Fibroblast of pulmonary artery (primary cell): ENCODE measurements around the gene NCKAP5.
A peak's percentile ranks its signal among the peaks of the same experiment; 100 is the strongest.

ENCODE experiments used
- DNase-seq: peaks from one replicate; pipeline ENCODE4 v3.0.0-alpha.2; 2010; ENCODE audit warnings: low read depth
- H3K4me3 ChIP-seq: replicated peaks from 2 replicates; pipeline ENCODE4 v1.5.1; 2011; ENCODE audit warnings: low read depth, mild to moderate bottlenecking, control low read depth, low read length, moderate library complexity
- CTCF ChIP-seq: IDR thresholded peaks from 2 replicates; pipeline ENCODE4 v1.5.1; 2011; ENCODE audit warnings: mild to moderate bottlenecking, control low read depth, low read length, inconsistent platforms; ENCODE audit errors: missing control alignments

The NCKAP5 gene

GRCh38 chr2:132677661-132678060, 890.6 kb downstream of the NCKAP5 start:
- TF ChIP-seq CTCF: no peak
- peak; percentile 26 for DNase-seq
- no peak overlapping the region for H3K4me3 ChIP-seq

GRCh38 chr2:132676999-132677398, 891.3 kb downstream of the NCKAP5 start:
- no peak for DNase-seq
- no peak for TF ChIP-seq CTCF
- H3K4me3 ChIP-seq: no peak overlapping the region

- H3K4me3 ChIP-seq: peak overlapping the region; percentile 53
Observed at GRCh38 chr2:132671151-132671835, 897.0 kb downstream of the NCKAP5 start.

GRCh38 chr2:132670496-132671150, 897.6 kb downstream of the NCKAP5 start:
- DNase-seq: peak; percentile 21
- no peak for TF ChIP-seq CTCF
- H3K4me3 ChIP-seq: peak overlapping the region; percentile 53

More at GRCh38 chr2:132671151-132671835, 897.0 kb downstream of the NCKAP5 start:
- DNase-seq: peak; percentile 85
- TF ChIP-seq CTCF: no peak

GRCh38 chr2:132669908-132670495, 898.3 kb downstream of the NCKAP5 start, which contains the start of gene LYPD1:
TSS of gene LYPD1 (minus strand) at chr2:132670205. CDS start at chr2:132669932, 273 bp downstream.
- H3K4me3 ChIP-seq: peak within 1 kb of the TSS; percentile 53
- no peak for TF ChIP-seq CTCF
- no peak for DNase-seq

- no peak for TF ChIP-seq CTCF
- peak overlapping the region; percentile 53 for H3K4me3 ChIP-seq
- peak; percentile 16 for DNase-seq
Observed at GRCh38 chr2:132668987-132669907, 899.0 kb downstream of the NCKAP5 start.
